GM12878 (cell line): ENCODE results near the gene NPM3. TPM values are rescaled to one million over a fixed set of nuclear protein-coding genes. Genes with fewer than 3 reads are reported as not detected.

Experiments used
- ATAC-seq: fragments of 200-7000 bp; cut with Tn5 transposase; 3 replicates; pipeline ENCODE4 v1.9.1; 2020; ENCODE audit warnings: mild to moderate bottlenecking, moderate library complexity
- BruUV-seq: library from RNA; stranded (reverse); fragments of 400-500 nt; replicated peaks from 2 replicates; lab custom pipeline; 2021; lab: Mats Ljungman, UMichigan
- CTCF ChIA-PET: fragments of 300-600 bp; sonication (Branson Sonifier 250); formaldehyde crosslinking; extraction: SDS; loops from one replicate; lab custom pipeline; 2021; ENCODE audit warnings: inconsistent platforms; lab: Yijun Ruan, JAX
- POLR2A ChIA-PET: fragments of 350-600 bp; formaldehyde crosslinking; extraction: SDS; loops from one replicate; lab custom pipeline; 2021; ENCODE audit warnings: inconsistent platforms; lab: Charles Lee
- RAD21 ChIA-PET: fragments of 300-600 bp; sonication (Branson Sonifier 250); formaldehyde crosslinking; loops from one replicate; lab custom pipeline; 2023; ENCODE audit warnings: antibody characterized with exemption; ENCODE audit not compliant: unreplicated experiment; lab: Charles Lee
- SMC1A ChIA-PET: fragments of 300-600 bp; sonication (Branson Sonifier 250); formaldehyde crosslinking; loops from one replicate; lab custom pipeline; 2023; ENCODE audit not compliant: unreplicated experiment, uncharacterized antibody; lab: Charles Lee
- DNase-seq: peaks from one replicate; pipeline ENCODE4 v3.0.0-alpha.2; 2011; ENCODE audit warnings: low read depth, low spot score
- FAIRE-seq: peaks from 3 replicates; lab custom pipeline; 2011; peaks lifted over from hg19 to GRCh38; lab: Jason Lieb, UNC
- H2AFZ ChIP-seq: 2 replicates; pipeline ENCODE4 v1.6.0; 2011; ENCODE audit warnings: low read depth, low read length, control low read depth; ENCODE audit not compliant: control insufficient read depth
- H3K27ac ChIP-seq: 2 replicates; pipeline ENCODE4 v1.5.1; 2011; ENCODE audit warnings: control low read depth; ENCODE audit not compliant: control insufficient read depth, insufficient read depth
- H3K27me3 ChIP-seq, 2 experiments: replicated peaks in 1 of 2; 2 replicates each; pipeline versions ENCODE4 v1.6.0 to v1.6.1; 2011; ENCODE audit warnings: low read length in 1 of 2; ENCODE audit not compliant: control insufficient read depth in 2 of 2, insufficient read depth in 2 of 2
- H3K36me3 ChIP-seq, 2 experiments: 2 replicates each; pipeline ENCODE4 v1.5.1; 2011; ENCODE audit warnings: low read length in 1 of 2; ENCODE audit not compliant: control insufficient read depth in 2 of 2, insufficient read depth in 2 of 2
- H3K4me1 ChIP-seq: 2 replicates; pipeline ENCODE4 v1.6.1; 2011; ENCODE audit warnings: mild to moderate bottlenecking, low read length, moderate library complexity, mixed read lengths; ENCODE audit not compliant: control insufficient read depth, insufficient read depth
- H3K4me2 ChIP-seq: 2 replicates; pipeline ENCODE4 v1.6.0; 2011; ENCODE audit warnings: control low read depth; ENCODE audit not compliant: control insufficient read depth, insufficient read depth
- H3K4me3 ChIP-seq: fragments of 200-600 bp; sonication (generic); 2 replicates; pipeline ENCODE4 v1.5.1; 2016
- H3K79me2 ChIP-seq: 2 replicates; pipeline ENCODE4 v1.6.0; 2011; ENCODE audit warnings: low read length; ENCODE audit not compliant: control insufficient read depth, insufficient read depth
- H3K9ac ChIP-seq: 2 replicates; pipeline ENCODE4 v1.8.0; 2011; ENCODE audit warnings: low read length, control low read depth, mixed read lengths; ENCODE audit not compliant: control insufficient read depth, insufficient read depth
- H3K9me3 ChIP-seq: replicated peaks from 3 replicates; pipeline ENCODE4 v1.5.1; 2011; ENCODE audit warnings: mild to moderate bottlenecking, low read length; ENCODE audit not compliant: control insufficient read depth, insufficient read depth
- H4K20me1 ChIP-seq: 2 replicates; pipeline ENCODE4 v1.6.0; 2011; ENCODE audit not compliant: control insufficient read depth, insufficient read depth
- BHLHE40 ChIP-seq, 2 experiments: fragments of 450-650 bp in 1 of 2; IDR thresholded peaks; 2 replicates each; pipeline ENCODE4 v1.6.1; 2011 to 2017; ENCODE audit warnings: low read depth in 2 of 2, borderline replicate concordance in 1 of 2, improper control_type of control experiment in 1 of 2, low read length in 1 of 2, mild to moderate bottlenecking in 1 of 2
- E2F8 ChIP-seq: fragments of 450-650 bp; IDR thresholded peaks from 2 replicates; pipeline ENCODE4 v1.6.1; 2018; ENCODE audit warnings: mild to moderate bottlenecking, low read depth, moderate library complexity; ENCODE audit not compliant: partially characterized antibody
- EED ChIP-seq: sonication (generic); IDR thresholded peaks from 2 replicates; pipeline ENCODE4 v1.6.1; 2016; ENCODE audit warnings: antibody characterized with exemption, low read depth
- EP300 ChIP-seq, 2 experiments: fragments of 150-350 bp in 1 of 2; IDR thresholded peaks; 2 replicates each; pipeline ENCODE4 v1.6.1; 2011 to 2012; ENCODE audit warnings: low read depth in 2 of 2, low read length in 2 of 2, borderline replicate concordance in 1 of 2, improper control_type of control experiment in 1 of 2, inconsistent platforms in 1 of 2; ENCODE audit not compliant: control insufficient read depth in 1 of 2
- MTA2 ChIP-seq: fragments of 450-650 bp; IDR thresholded peaks from 2 replicates; pipeline ENCODE4 v1.6.1; 2016; ENCODE audit warnings: low read depth, mild to moderate bottlenecking, moderate library complexity
- PKNOX1 ChIP-seq: fragments of 450-650 bp; IDR thresholded peaks from 2 replicates; pipeline ENCODE4 v1.6.1; 2016; ENCODE audit warnings: mild to moderate bottlenecking
- RELB ChIP-seq: fragments of 450-650 bp; IDR thresholded peaks from 2 replicates; pipeline ENCODE4 v1.6.1; 2017; ENCODE audit warnings: low read depth, mild to moderate bottlenecking, moderate library complexity
- RFX5 ChIP-seq: IDR thresholded peaks from 2 replicates; pipeline ENCODE4 v1.6.1; 2011; ENCODE audit warnings: low read depth, low read length, improper control_type of control experiment
- SMC3 ChIP-seq: IDR thresholded peaks from 2 replicates; pipeline ENCODE4 v1.6.1; 2011; ENCODE audit warnings: low read length, improper control_type of control experiment, borderline replicate concordance
- SPI1 ChIP-seq: IDR thresholded peaks from 2 replicates; pipeline ENCODE4 v1.6.1; 2011; ENCODE audit warnings: low read depth, mild to moderate bottlenecking, low read length, moderate library complexity, borderline replicate concordance; ENCODE audit not compliant: insufficient read depth
- ZNF687 ChIP-seq: fragments of 450-650 bp; IDR thresholded peaks from 2 replicates; pipeline ENCODE4 v1.6.1; 2017; ENCODE audit warnings: mild to moderate bottlenecking, moderate library complexity
- WGBS: methylation state at CpG from one replicate; pipeline ENCODE4 v1.1.6; 2016; ENCODE audit warnings: low lambda C conversion rate; ENCODE audit not compliant: insufficient replicate concordance, insufficient coverage; ENCODE audit errors: missing lambda C conversion rate; 5-methylcytosine and 5-hydroxymethylcytosine counted together
- in situ Hi-C: fragments of 300-500 bp; cut with MboI; formaldehyde crosslinking; loops from 9 replicates; pipeline ENCODE4 v1.14.3; 2018; ENCODE audit warnings: mixed read lengths
- intact Hi-C: fragments of 100-400 bp; cut with micrococcal nuclease; formaldehyde crosslinking; loops from one replicate; pipeline ENCODE4 v1.14.2; 2022; ENCODE audit not compliant: unreplicated experiment
- polyA plus RNA-seq, 11 experiments: library from polyadenylated mRNA; depleted of rRNA in 4 of 11; unstranded in 6 of 11; stranded (reverse) in 5 of 11; fragments of >200 nt; fragmentation: Nextera tagmentation in 4 of 11; fragmentation: Illumina TruSeq in 1 of 11; extraction: Ambion mirVana in 4 of 11; extraction: Trizol in 1 of 11; gene quantifications; 1 replicate in 1 of 11; 2 replicates in 10 of 11; pipeline versions ENCODE4 v1.2.1 to v1.2.3, GENCODE V29; 2011 to 2016; ENCODE audit warnings: inconsistent platforms in 2 of 11, missing spikeins in 2 of 11, low read depth in 1 of 11
- total RNA-seq, 4 experiments: library from RNA; depleted of rRNA in 3 of 4; stranded (reverse); fragments of >200 nt in 3 of 4; fragmentation: Illumina TruSeq in 1 of 4; extraction: Trizol in 1 of 4; gene quantifications; 2 replicates each; pipeline versions ENCODE4 v1.2.1 to v1.2.3, GENCODE V29; 2013 to 2021

The NPM3 gene
- total and polyA plus RNA-seq, 10 of the 15 experiments (the other 5 are each of a cell fraction or from before 2014, with no cell fraction given), result 13.0 to 171 (median 93.3) TPM

- in situ Hi-C loops (no loop called here), intact Hi-C loops (no loop called here)
- FAIRE-seq, result no peak
- BruUV-seq, result no TSS peak
- ChIA-PET RAD21 (interaction anchor here (0.6 to 1.8 kb wide), 6 partner anchors 16 to 85 kb away, joined by 3 to 7 read pairs (median 3); partner anchors contain the start of genes KCNIP2 and NPM3), SMC1A (interaction anchor here (0.7 to 1.8 kb wide), 5 partner anchors 22 to 192 kb away, joined by 3 to 5 read pairs (median 3); partner anchors contain the start of genes KCNIP2 and NPM3), POLR2A (interaction anchor here (0.6 to 1.1 kb wide), 10 partner anchors 17 to 235 kb away, joined by 3 to 7 read pairs (median 4); partner anchors contain the start of gene FBXW4), CTCF (interaction anchor here (1.0 to 4.0 kb wide), 5 partner anchors 24 to 193 kb away, joined by 3 to 31 read pairs (median 10); no protein-coding TSS in a partner anchor)
- Histone ChIP-seq H3K79me2 (peaks cover 76% of the 10 kb centered on the region), H3K4me3 (peak overlapping the region; percentile 81), H3K4me1 (peaks cover 11% of the 10 kb centered on the region; the same call in 1 of the 2 replicates), H4K20me1 (peaks cover 18% of the 10 kb centered on the region; the same call in 1 of the 2 replicates), H3K27me3 (no peaks in the 10 kb centered on the region), H3K9ac (peak overlapping the region; percentile 96), H3K4me2 (peak overlapping the region; percentile 62), H3K9me3 (no peaks in the 10 kb centered on the region), H2AFZ (no peak overlapping the region), H3K36me3 (peaks cover 0 to 20% of the 10 kb centered on the region in 2 experiments; a peak in 3 of 4 replicates), H3K27ac (peak overlapping the region; percentile 95)
- 0% methylated on average over 14 of the region's 14 CpGs for WGBS
- DNase-seq, result no peak
- no peak for ATAC-seq
- TF ChIP-seq EP300 (IDR thresholded peaks at IDR 0.05; ENCODE audit: borderline replicate concordance in 1 of 2, control insufficient read depth in 1 of 2, low read depth in 2 of 2, low read length in 2 of 2) (0 out of 4 replicates have a peak, but pooled peaks of 1 of the 2 experiments have one; percentile 19), BHLHE40 (IDR thresholded peaks at IDR 0.05; ENCODE audit: borderline replicate concordance in 1 of 2, low read depth in 2 of 2, low read length in 1 of 2) (no peak), RELB (peak; percentile 79), E2F8 (no peak), PKNOX1 (no peak), ZNF687 (no peak), RFX5 (no peak), SMC3 (no peak), MTA2 (peak; percentile 28; the same call in 1 of the 2 replicates), SPI1 (no peak), EED (peak; percentile 51; the same call in 1 of the 2 replicates)
Measured at GRCh38 chr10:101816913-101817336, 33.7 kb upstream of the NPM3 start.
